ENCODE data around the gene ITGA1. TPM values are rescaled to one million over a fixed set of nuclear protein-coding genes. Genes with fewer than 3 reads are reported as not detected.
A peak's percentile ranks its signal among the peaks of the same experiment; 100 is the strongest.
"Not testable (repeated sequence)": the region's sequence is repeated elsewhere in the genome, so short reads cannot be mapped to it uniquely, and the experiment has no call there.

ITGA1 gene
- polyA plus RNA-seq, 3 donors: 47.7 to 59.8 (median 52.6) TPM

GRCh38 chr5:52841114-52841513 is 53.4 kb downstream of the ITGA1 start:
- no peak for DNase-seq (ENCODE audit: extremely low read depth in 1 of 11, low read depth in 9 of 11, low spot score in 4 of 11)

- DNase-seq (ENCODE audit: extremely low read depth in 1 of 11, low read depth in 9 of 11, low spot score in 4 of 11): no peak
These were observed 54.4 kb downstream of the ITGA1 start for GRCh38 chr5:52842111-52842510.

- peak in 7 of 11 donors; percentile 62 to 83 (median 74) for DNase-seq (ENCODE audit: extremely low read depth in 1 of 11, low read depth in 9 of 11, low spot score in 4 of 11)
These were observed 57.2 kb downstream of the ITGA1 start for GRCh38 chr5:52844885-52845284.

GRCh38 chr5:52846182-52846842 is 58.6 kb downstream of the ITGA1 start:
- DNase-seq (ENCODE audit: extremely low read depth in 1 of 11, low read depth in 9 of 11, low spot score in 4 of 11): peak in 1 of 11 donors; percentile 57

GRCh38 chr5:52848688-52849087 is 61.0 kb downstream of the ITGA1 start:
- not testable (repeated sequence) for DNase-seq (ENCODE audit: extremely low read depth in 1 of 11, low read depth in 9 of 11, low spot score in 4 of 11)

- DNase-seq (ENCODE audit: extremely low read depth in 1 of 11, low read depth in 9 of 11, low spot score in 4 of 11): no peak
These were observed 61.8 kb downstream of the ITGA1 start for GRCh38 chr5:52849544-52849943.

GRCh38 chr5:52853650-52854049 is 65.9 kb downstream of the ITGA1 start:
- peak in 1 of 11 donors; percentile 46 for DNase-seq (ENCODE audit: extremely low read depth in 1 of 11, low read depth in 9 of 11, low spot score in 4 of 11)

- DNase-seq (ENCODE audit: extremely low read depth in 1 of 11, low read depth in 9 of 11, low spot score in 4 of 11): no peak
These were observed 66.6 kb downstream of the ITGA1 start for GRCh38 chr5:52854301-52854700.

GRCh38 chr5:52854949-52855348 is 67.2 kb downstream of the ITGA1 start:
- no peak for DNase-seq (ENCODE audit: extremely low read depth in 1 of 11, low read depth in 9 of 11, low spot score in 4 of 11)

GRCh38 chr5:52856564-52856963 is 68.8 kb downstream of the ITGA1 start:
- DNase-seq (ENCODE audit: extremely low read depth in 1 of 11, low read depth in 9 of 11, low spot score in 4 of 11): no peak

GRCh38 chr5:52859628-52860027 is 71.9 kb downstream of the ITGA1 start:
- DNase-seq (ENCODE audit: extremely low read depth in 1 of 11, low read depth in 9 of 11, low spot score in 4 of 11): peak in 3 of 11 donors; percentile 55 to 67 (median 63)

GRCh38 chr5:52861368-52861767 is 73.7 kb downstream of the ITGA1 start:
- DNase-seq (ENCODE audit: extremely low read depth in 1 of 11, low read depth in 9 of 11, low spot score in 4 of 11): no peak

- DNase-seq (ENCODE audit: extremely low read depth in 1 of 11, low read depth in 9 of 11, low spot score in 4 of 11): no peak
These were observed 76.1 kb downstream of the ITGA1 start for GRCh38 chr5:52863715-52864290.

- DNase-seq (ENCODE audit: extremely low read depth in 1 of 11, low read depth in 9 of 11, low spot score in 4 of 11): peak in 4 of 11 donors; percentile 65 to 87 (median 76)
These were observed 76.7 kb downstream of the ITGA1 start for GRCh38 chr5:52864371-52864770.

GRCh38 chr5:52864884-52865283 is 77.2 kb downstream of the ITGA1 start:
- DNase-seq (ENCODE audit: extremely low read depth in 1 of 11, low read depth in 9 of 11, low spot score in 4 of 11): no peak

- not testable (repeated sequence) for DNase-seq (ENCODE audit: extremely low read depth in 1 of 11, low read depth in 9 of 11, low spot score in 4 of 11)
These were observed 78.3 kb downstream of the ITGA1 start for GRCh38 chr5:52865991-52866390.

GRCh38 chr5:52867809-52868208 is 80.1 kb downstream of the ITGA1 start:
- DNase-seq (ENCODE audit: extremely low read depth in 1 of 11, low read depth in 9 of 11, low spot score in 4 of 11): no peak

- no peak for DNase-seq (ENCODE audit: extremely low read depth in 1 of 11, low read depth in 9 of 11, low spot score in 4 of 11)
These were observed 80.7 kb downstream of the ITGA1 start for GRCh38 chr5:52868417-52868816.

GRCh38 chr5:52869391-52869790 is 81.7 kb downstream of the ITGA1 start:
- no peak for DNase-seq (ENCODE audit: extremely low read depth in 1 of 11, low read depth in 9 of 11, low spot score in 4 of 11)

GRCh38 chr5:52870448-52870847 is 82.7 kb downstream of the ITGA1 start:
- peak in 1 of 11 donors; percentile 55 for DNase-seq (ENCODE audit: extremely low read depth in 1 of 11, low read depth in 9 of 11, low spot score in 4 of 11)

GRCh38 chr5:52875827-52876226 is 88.1 kb downstream of the ITGA1 start:
- no peak for DNase-seq (ENCODE audit: extremely low read depth in 1 of 11, low read depth in 9 of 11, low spot score in 4 of 11)
